ENCODE results near the gene ACKR1. TPM values are rescaled to one million over a fixed set of nuclear protein-coding genes. Genes with fewer than 3 reads are reported as not detected.

Gene ACKR1
- total RNA-seq, 3 donors from 2014 or later (not counting 1 experiment from before 2014, with no cell fraction given): not detected

- H3K9me3 Mint-ChIP-seq: no peaks in the 10 kb centered on the region
- Histone ChIP-seq H3K4me3 (ENCODE audit: low read length) (no peak overlapping the region), H3K27ac (ENCODE audit: low read length) (no peak overlapping the region), H3K4me1 (ENCODE audit: control insufficient read depth, insufficient read depth, low read length) (no peaks in the 10 kb centered on the region), H3K27me3 (ENCODE audit: control insufficient read depth, insufficient read depth, low read length) (no peaks in the 10 kb centered on the region), H3K36me3 (ENCODE audit: control insufficient read depth, insufficient read depth, low read length) (no peaks in the 10 kb centered on the region), H3K9me3 (ENCODE audit: control insufficient read depth, insufficient read depth, low read length) (no peaks in the 10 kb centered on the region)
- intact Hi-C loops (cut with micrococcal nuclease): no loop called here
- no peak for TF ChIP-seq CTCF (IDR thresholded peaks at IDR 0.05)
- H3K27me3 Mint-ChIP-seq (ENCODE audit: low read depth in 2 of 2): peaks cover 38 to 67% of the 10 kb centered on the region in 2 donors
- H3K4me1 Mint-ChIP-seq: no peaks in the 10 kb centered on the region
- H3K36me3 Mint-ChIP-seq: no peaks in the 10 kb centered on the region
- H3K4me3 Mint-ChIP-seq: no peak overlapping the region
- ATAC-seq (no peak), DNase-seq (no peak)
- 53% methylated on average over 4 of the region's 4 CpGs for WGBS (ENCODE audit: insufficient coverage)
- no peak overlapping the region for H3K27ac Mint-ChIP-seq
Measured at GRCh38 chr1:159181328-159182024, 23.2 kb upstream of the ACKR1 start.

- no peak for TF ChIP-seq CTCF (IDR thresholded peaks at IDR 0.05)
- H3K27ac Mint-ChIP-seq: no peak overlapping the region
- Histone ChIP-seq H3K9me3 (ENCODE audit: control insufficient read depth, insufficient read depth, low read length) (no peaks in the 10 kb centered on the region), H3K4me1 (ENCODE audit: control insufficient read depth, insufficient read depth, low read length) (no peaks in the 10 kb centered on the region), H3K27ac (ENCODE audit: low read length) (no peak overlapping the region), H3K36me3 (ENCODE audit: control insufficient read depth, insufficient read depth, low read length) (no peaks in the 10 kb centered on the region), H3K4me3 (ENCODE audit: low read length) (no peak overlapping the region), H3K27me3 (ENCODE audit: control insufficient read depth, insufficient read depth, low read length) (peaks cover 7% of the 10 kb centered on the region)
- H3K4me3 Mint-ChIP-seq: no peak overlapping the region
- no peak for ATAC-seq
- H3K27me3 Mint-ChIP-seq (ENCODE audit: low read depth in 2 of 2): peaks cover 55 to 79% of the 10 kb centered on the region in 2 donors
- no peaks in the 10 kb centered on the region for H3K4me1 Mint-ChIP-seq
- no peaks in the 10 kb centered on the region for H3K36me3 Mint-ChIP-seq
- intact Hi-C loops (cut with micrococcal nuclease): no loop called here
- H3K9me3 Mint-ChIP-seq: no peaks in the 10 kb centered on the region
- 83% methylated on average over 1 of the region's 2 CpGs for WGBS (ENCODE audit: insufficient coverage)
- DNase-seq: no peak
Measured at GRCh38 chr1:159184201-159184600, 20.5 kb upstream of the ACKR1 start.

- 92% methylated on average over 4 of the region's 5 CpGs for WGBS (ENCODE audit: insufficient coverage)
- ATAC-seq (no peak), DNase-seq (no peak)
- Mint-ChIP-seq H3K4me1 (no peaks in the 10 kb centered on the region), H3K36me3 (no peaks in the 10 kb centered on the region), H3K27ac (no peak overlapping the region), H3K9me3 (no peaks in the 10 kb centered on the region), H3K27me3 (ENCODE audit: low read depth in 2 of 2) (peaks cover 52 to 79% of the 10 kb centered on the region in 2 donors), H3K4me3 (no peak overlapping the region)
- peaks cover 11% of the 10 kb centered on the region for H3K27me3 ChIP-seq (ENCODE audit: control insufficient read depth, insufficient read depth, low read length)
- H3K9me3 ChIP-seq (ENCODE audit: control insufficient read depth, insufficient read depth, low read length): no peaks in the 10 kb centered on the region
- TF ChIP-seq CTCF (IDR thresholded peaks at IDR 0.05): no peak
- intact Hi-C loops (cut with micrococcal nuclease): no loop called here
- no peak overlapping the region for H3K27ac ChIP-seq (ENCODE audit: low read length)
- no peaks in the 10 kb centered on the region for H3K36me3 ChIP-seq (ENCODE audit: control insufficient read depth, insufficient read depth, low read length)
- no peak overlapping the region for H3K4me3 ChIP-seq (ENCODE audit: low read length)
- H3K4me1 ChIP-seq (ENCODE audit: control insufficient read depth, insufficient read depth, low read length): no peaks in the 10 kb centered on the region
Measured at GRCh38 chr1:159185121-159185520, 19.6 kb upstream of the ACKR1 start.

GRCh38 chr1:159187033-159187432, 17.6 kb upstream of the ACKR1 start:
- intact Hi-C loops (cut with micrococcal nuclease): no loop called here
- no peak overlapping the region for H3K4me3 ChIP-seq (ENCODE audit: low read length)
- no peaks in the 10 kb centered on the region for H3K9me3 ChIP-seq (ENCODE audit: control insufficient read depth, insufficient read depth, low read length)
- no peak for ATAC-seq
- H3K9me3 Mint-ChIP-seq: no peaks in the 10 kb centered on the region
- H3K27ac Mint-ChIP-seq: no peak overlapping the region
- H3K4me1 ChIP-seq (ENCODE audit: control insufficient read depth, insufficient read depth, low read length): no peaks in the 10 kb centered on the region
- H3K4me1 Mint-ChIP-seq: no peaks in the 10 kb centered on the region
- H3K27me3 ChIP-seq (ENCODE audit: control insufficient read depth, insufficient read depth, low read length): peaks cover 11% of the 10 kb centered on the region
- no peak overlapping the region for H3K4me3 Mint-ChIP-seq
- 67% methylated on average over 3 of the region's 3 CpGs for WGBS (ENCODE audit: insufficient coverage)
- H3K27ac ChIP-seq (ENCODE audit: low read length): no peak overlapping the region
- no peak for TF ChIP-seq CTCF (IDR thresholded peaks at IDR 0.05)
- no peaks in the 10 kb centered on the region for H3K36me3 Mint-ChIP-seq
- no peaks in the 10 kb centered on the region for H3K36me3 ChIP-seq (ENCODE audit: control insufficient read depth, insufficient read depth, low read length)
- H3K27me3 Mint-ChIP-seq (ENCODE audit: low read depth in 2 of 2): peaks cover 41 to 76% of the 10 kb centered on the region in 2 donors
- no peak for DNase-seq
